Endothelial cell of hepatic sinusoid (primary cell): ENCODE results near the gene RAD51B.

ENCODE experiments used
- in situ Hi-C: cut with HindIII; loops from 2 replicates; pipeline ENCODE4 v1.10.0; 2017; ENCODE audit warnings: low sequenced_read_pairs

RAD51B gene

DNA sequence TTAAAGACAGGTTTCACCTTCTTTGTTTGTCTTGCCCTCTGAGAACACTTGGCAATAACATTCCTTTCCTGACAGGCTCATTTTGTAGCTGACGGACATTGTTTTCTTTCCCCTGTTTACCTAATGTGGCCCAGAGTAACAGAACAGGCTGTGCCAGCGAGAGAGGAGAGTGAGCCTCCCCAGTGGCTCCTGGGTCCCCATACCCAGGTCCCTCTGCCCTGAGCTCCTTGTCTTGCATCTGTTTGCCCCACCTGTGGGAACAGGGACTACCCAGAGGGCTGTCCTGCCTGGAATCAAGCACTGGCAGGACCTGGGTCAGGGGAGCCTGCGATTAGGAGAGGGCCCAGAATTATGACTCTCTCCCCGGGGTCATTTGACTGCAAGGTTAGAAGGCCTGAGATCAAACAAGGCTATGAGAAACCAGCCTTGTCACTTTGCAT lies 750.4 kb downstream of the RAD51B start:
- in situ Hi-C loops = loop anchor here (5.0 kb wide), 1 partner anchor 68 kb away; no protein-coding TSS in a partner anchor

DNA sequence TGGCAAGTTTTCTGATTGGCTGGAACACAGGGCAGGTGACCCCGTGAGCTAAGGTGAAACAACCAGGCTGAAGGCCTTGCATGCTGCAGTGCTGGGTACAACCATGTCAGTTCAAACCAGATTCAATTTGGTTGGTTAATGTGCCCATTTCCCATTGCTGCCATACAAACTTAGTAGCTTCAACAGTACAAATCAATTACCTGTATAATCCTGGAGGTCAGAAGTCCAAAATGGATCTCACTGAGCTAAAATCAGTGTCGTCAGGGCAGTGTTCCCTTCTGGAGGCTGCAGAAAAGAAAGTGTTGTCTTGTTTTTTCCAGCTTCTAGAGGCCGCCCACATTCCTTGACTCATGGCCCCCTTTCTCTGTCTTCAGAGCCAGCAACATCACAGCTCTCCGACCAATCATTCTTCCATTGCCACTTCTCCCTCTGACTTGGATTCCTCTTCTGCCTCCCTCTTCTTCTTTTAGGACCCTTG lies 751.6 kb downstream of the RAD51B start:
- in situ Hi-C loops = loop anchor here (5.0 kb wide), 1 partner anchor 69 kb away; no protein-coding TSS in a partner anchor

GRCh38 chr14:68571928-68572525 lies 752.4 kb downstream of the RAD51B start:
- in situ Hi-C loops = loop anchor here (5.0 kb wide), 1 partner anchor 70 kb away; no protein-coding TSS in a partner anchor

GRCh38 chr14:68573126-68573525 lies 753.5 kb downstream of the RAD51B start:
- in situ Hi-C loops = loop anchor here (5.0 kb wide), 1 partner anchor 71 kb away; no protein-coding TSS in a partner anchor

DNA sequence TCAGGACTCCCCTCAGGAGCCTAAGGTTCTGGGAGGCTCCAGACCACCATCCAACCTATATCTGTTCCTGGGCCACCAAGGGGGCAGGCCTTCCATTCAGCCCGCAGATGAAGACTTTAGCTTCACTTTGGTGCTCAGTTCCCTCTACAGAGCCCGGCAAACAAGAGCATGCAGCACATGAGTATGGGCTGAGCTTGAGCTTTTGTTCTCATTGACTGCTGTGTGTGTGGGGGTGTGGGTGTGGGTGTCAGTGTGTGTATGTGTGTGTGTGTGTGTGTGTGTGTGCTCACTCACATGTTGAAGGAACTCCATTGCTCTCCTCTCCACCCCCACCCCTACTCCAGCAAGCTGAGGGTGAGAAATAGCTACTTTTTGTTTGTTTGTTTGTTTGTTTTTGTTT lies 754.1 kb downstream of the RAD51B start:
- in situ Hi-C loops = loop anchor here (5.0 kb wide), 1 partner anchor 71 kb away; no protein-coding TSS in a partner anchor

GRCh38 chr14:68574461-68574860 lies 754.9 kb downstream of the RAD51B start:
- in situ Hi-C loops = loop anchor here (5.0 kb wide), 1 partner anchor 72 kb away; no protein-coding TSS in a partner anchor

DNA sequence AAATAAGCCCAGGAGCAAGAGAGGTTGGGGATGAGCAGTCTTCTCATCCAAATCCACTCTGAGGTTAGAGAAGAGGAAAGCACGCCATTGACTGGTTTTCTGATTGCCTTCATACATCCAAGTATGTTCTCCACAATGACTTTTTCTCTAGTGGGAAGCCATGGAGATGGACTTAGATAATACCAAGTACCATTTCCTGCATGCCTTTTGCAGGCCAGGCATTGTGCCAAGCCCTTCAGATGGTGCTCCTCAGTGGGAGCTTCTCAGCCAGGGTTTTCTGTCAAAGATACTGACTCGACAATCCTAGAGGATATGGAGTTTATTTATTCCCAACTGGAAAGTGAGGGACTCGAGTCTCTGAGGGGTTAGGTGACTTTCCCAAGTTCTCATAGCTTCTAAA lies 755.3 kb downstream of the RAD51B start:
- in situ Hi-C loops = loop anchor here (5.0 kb wide), 2 partner anchors 42 to 73 kb away; no protein-coding TSS in a partner anchor

- in situ Hi-C loops = loop anchor here (5.0 kb wide), 1 partner anchor 42 kb away; no protein-coding TSS in a partner anchor
These were observed 755.8 kb downstream of the RAD51B start for GRCh38 chr14:68575426-68575825.

GRCh38 chr14:68576031-68576430 lies 756.5 kb downstream of the RAD51B start:
- in situ Hi-C loops = loop anchor here (5.0 kb wide), 1 partner anchor 41 kb away; no protein-coding TSS in a partner anchor

DNA sequence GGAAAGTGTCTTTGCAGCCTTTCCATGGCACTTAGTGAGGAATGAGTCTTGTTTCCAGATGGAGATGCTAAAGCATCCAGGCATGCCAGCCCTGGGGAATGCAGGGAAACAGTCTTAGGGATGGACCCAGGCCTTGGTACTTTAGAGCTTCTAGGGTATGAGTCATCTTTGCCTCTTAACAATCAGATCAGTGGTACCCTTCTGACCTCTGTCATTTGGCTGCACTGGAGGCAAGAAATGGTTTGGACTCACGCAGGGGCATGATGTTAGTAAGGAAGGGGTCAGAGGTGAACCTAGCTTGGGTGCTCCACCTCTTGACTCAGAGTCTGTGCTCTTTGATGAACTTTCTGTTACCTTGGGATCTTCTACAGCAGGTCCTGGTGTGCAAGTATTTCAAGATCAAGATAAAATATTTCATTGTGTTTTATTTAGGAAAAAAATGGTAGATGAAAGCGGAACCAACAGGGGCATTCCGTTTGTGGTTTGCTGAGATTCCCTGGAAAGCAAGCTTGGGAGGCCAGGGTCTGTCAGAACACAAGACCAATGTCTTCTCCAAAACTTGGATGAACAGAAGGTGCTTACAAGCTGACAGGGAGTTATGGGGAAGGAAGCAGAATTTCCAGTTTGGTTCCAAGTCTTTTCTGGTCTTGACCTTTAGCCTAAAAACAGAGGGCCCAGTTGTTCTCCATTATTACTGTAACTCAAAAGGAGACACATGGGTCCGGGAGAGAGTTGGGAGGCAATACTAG lies 757.1 kb downstream of the RAD51B start:
- in situ Hi-C loops = loop anchor here (5.0 kb wide), 1 partner anchor 41 kb away; no protein-coding TSS in a partner anchor

DNA sequence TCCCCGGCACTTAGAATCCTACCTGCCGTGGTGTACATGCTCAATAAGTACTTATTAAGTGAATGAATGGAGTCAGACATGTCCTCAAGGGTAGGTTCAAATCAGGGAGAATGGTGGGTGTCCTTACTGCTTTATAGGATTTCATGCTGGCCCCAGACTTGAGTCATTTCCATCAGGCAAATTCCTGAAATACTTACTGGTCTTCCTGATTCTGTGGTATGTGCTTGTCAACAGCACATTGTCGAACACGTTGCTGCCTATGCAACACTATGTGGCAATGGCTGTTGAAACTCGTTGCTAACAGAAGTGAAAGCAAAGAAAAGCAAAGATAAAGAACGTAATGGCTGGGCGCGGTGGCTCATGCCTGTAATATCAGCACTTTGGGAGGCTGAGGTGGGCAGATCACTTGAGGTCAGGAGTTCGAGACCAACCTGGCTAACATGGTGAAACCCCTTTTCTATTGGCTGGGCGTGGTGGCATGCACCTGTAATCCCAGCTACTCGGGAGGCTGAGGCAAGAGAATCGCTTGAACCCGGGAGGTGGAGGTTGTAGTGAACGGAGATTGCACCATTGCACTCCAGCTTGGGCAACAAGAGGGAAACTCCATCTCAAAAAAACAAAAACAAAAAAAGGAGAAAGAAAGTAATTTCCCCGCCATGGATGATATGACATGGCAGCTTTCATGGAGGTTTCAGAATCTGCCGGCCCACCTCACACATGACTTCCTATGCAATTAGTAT lies 758.4 kb downstream of the RAD51B start:
- in situ Hi-C loops = loop anchor here (5.0 kb wide), 1 partner anchor 39 kb away; no protein-coding TSS in a partner anchor

- in situ Hi-C loops = loop anchor here (5.0 kb wide), 1 partner anchor 39 kb away; no protein-coding TSS in a partner anchor
These were observed 759.0 kb downstream of the RAD51B start for GRCh38 chr14:68578597-68578996.

- in situ Hi-C loops = no loop called here
These were observed 760.6 kb downstream of the RAD51B start for GRCh38 chr14:68580096-68580645.

GRCh38 chr14:68580671-68581070 lies 761.1 kb downstream of the RAD51B start:
- in situ Hi-C loops = no loop called here

DNA sequence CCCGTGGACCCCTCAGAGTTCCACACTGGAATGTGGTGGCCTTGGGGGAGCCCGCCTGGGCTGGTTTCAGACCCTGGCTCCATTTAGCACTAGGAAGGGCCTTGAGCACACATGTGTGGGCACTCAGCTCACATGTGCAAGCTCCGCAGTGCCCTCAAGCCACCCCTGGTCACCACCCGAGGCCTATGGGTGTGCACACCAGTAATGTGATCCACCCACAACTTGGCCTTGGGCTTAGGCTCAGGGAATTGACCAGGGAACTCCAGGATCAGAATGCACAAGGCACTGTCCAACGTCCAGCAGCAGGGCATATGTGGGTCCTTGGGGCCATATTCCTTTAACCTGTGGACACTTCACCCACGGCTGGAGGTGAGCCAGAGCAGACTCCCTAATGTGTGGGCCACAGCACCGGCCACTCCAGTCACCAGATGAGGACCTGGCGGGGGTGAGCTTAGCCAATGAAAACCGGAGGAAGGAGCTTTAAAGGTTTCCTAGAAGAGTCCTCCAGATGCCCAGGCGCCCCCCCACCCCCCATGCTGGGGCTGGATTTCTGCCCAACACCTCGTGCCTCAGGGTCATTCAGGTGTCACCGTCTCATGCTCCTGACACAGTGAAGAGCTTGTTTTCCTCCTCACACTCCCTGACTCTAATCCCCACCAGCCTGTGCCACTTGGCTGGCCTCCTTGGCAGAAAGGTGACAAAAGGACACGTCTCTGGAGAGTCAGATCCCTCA lies 764.1 kb downstream of the RAD51B start:
- in situ Hi-C loops = no loop called here

GRCh38 chr14:68584786-68585185 lies 765.2 kb downstream of the RAD51B start:
- in situ Hi-C loops = no loop called here

GRCh38 chr14:68585690-68586089 lies 766.1 kb downstream of the RAD51B start:
- in situ Hi-C loops = no loop called here

GRCh38 chr14:68586896-68587751 lies 767.5 kb downstream of the RAD51B start:
- in situ Hi-C loops = no loop called here

GRCh38 chr14:68587931-68588330 lies 768.4 kb downstream of the RAD51B start:
- in situ Hi-C loops = no loop called here
